ENCODE results near the gene PTAR1. TPM values are rescaled to one million over a fixed set of nuclear protein-coding genes. Genes with fewer than 3 reads are reported as not detected.
"Not testable (repeated sequence)": the region's sequence is repeated elsewhere in the genome, so short reads cannot be mapped to it uniquely, and the experiment has no call there.

Gene PTAR1
- total RNA-seq, 1 experiment from 2014 or later = 44.9 TPM

DNA sequence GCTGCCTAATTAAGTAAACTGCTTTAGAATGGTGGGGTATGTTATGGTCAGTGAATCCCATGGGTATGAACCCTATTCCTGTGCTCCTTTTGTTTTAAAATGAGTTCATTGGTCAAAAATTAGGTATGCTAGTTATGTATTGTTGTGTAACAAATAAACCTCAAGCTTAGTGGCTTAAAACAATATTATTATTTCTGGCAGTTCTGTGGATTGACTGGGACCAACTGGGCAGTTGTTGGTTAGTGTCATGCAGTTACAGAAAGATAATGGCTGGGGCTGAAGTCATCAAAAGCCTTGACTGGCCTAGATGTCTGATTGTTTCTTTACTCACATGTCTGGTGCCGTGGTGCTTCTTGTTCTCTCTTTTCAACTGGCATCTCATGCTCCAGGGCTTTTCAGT lies 8.9 kb upstream of the PTAR1 start:
- intact Hi-C loops (cut with micrococcal nuclease; ENCODE audit: unreplicated experiment) = no loop called here
- Histone ChIP-seq H3K9me2 (ENCODE audit: insufficient read depth) (no peaks in the 10 kb centered on the region), H3K4me1 (replicated peaks; ENCODE audit: insufficient read depth) (no peaks in the 10 kb centered on the region), H3K4me3 (no peak overlapping the region), H3K9me3 (ENCODE audit: insufficient read depth, low read depth) (no peaks in the 10 kb centered on the region; the same call in 1 of the 2 replicates), H3K27me3 (ENCODE audit: insufficient read depth, low read depth) (no peaks in the 10 kb centered on the region), H3K79me2 (ENCODE audit: low read depth) (no peaks in the 10 kb centered on the region), H3K4me2 (no peak overlapping the region), H3F3A (ENCODE audit: insufficient read depth, low read depth) (no peaks in the 10 kb centered on the region), H3K36me3 (ENCODE audit: low read depth) (no peaks in the 10 kb centered on the region), H2AFZ (no peak overlapping the region), H4K20me1 (ENCODE audit: insufficient read depth) (no peaks in the 10 kb centered on the region), H3K27ac (no peak overlapping the region)
- ChIA-PET POLR2A (ENCODE audit: unreplicated experiment) (interaction anchor here (0.6 kb wide), 1 partner anchor 346 kb away, joined by 10 read pairs; no protein-coding TSS in a partner anchor), CTCF (no interaction called here)
- no peak for DNase-seq
- BruUV-seq (replicated peaks) = no TSS peak
- TF ChIP-seq, protein P1, sequence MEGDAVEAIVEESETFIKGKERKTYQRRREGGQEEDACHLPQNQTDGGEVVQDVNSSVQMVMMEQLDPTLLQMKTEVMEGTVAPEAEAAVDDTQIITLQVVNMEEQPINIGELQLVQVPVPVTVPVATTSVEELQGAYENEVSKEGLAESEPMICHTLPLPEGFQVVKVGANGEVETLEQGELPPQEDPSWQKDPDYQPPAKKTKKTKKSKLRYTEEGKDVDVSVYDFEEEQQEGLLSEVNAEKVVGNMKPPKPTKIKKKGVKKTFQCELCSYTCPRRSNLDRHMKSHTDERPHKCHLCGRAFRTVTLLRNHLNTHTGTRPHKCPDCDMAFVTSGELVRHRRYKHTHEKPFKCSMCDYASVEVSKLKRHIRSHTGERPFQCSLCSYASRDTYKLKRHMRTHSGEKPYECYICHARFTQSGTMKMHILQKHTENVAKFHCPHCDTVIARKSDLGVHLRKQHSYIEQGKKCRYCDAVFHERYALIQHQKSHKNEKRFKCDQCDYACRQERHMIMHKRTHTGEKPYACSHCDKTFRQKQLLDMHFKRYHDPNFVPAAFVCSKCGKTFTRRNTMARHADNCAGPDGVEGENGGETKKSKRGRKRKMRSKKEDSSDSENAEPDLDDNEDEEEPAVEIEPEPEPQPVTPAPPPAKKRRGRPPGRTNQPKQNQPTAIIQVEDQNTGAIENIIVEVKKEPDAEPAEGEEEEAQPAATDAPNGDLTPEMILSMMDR (conservative IDR thresholded peaks at IDR 0.05) = no peak
- TF ChIP-seq EZH2 (IDR thresholded peaks at IDR 0.05; ENCODE audit: low read depth) = no peak

DNA sequence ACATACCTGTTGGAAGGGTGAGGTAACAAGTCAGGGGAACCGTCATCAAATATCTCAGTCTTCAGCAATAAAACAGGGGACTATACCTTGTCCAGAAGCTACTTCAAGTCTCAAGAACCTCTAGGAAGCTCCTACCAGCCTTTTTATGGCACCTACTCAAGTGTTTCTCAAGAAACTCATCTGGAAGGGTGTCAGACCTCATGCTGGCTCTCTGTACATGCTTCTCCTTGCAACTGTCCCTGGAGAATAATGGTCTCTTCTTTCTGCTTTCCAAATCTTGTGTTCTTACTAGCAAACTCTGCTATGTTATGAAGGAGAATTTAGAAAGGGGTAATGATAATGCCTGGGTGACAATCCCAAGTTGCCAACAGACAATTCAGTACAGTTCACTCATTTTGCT lies 8.3 kb upstream of the PTAR1 start:
- Histone ChIP-seq H3F3A (ENCODE audit: insufficient read depth, low read depth) (no peaks in the 10 kb centered on the region), H3K79me2 (ENCODE audit: low read depth) (no peaks in the 10 kb centered on the region), H4K20me1 (ENCODE audit: insufficient read depth) (no peaks in the 10 kb centered on the region), H3K27me3 (ENCODE audit: insufficient read depth, low read depth) (no peaks in the 10 kb centered on the region), H2AFZ (no peak overlapping the region), H3K4me1 (replicated peaks; ENCODE audit: insufficient read depth) (no peaks in the 10 kb centered on the region), H3K27ac (no peak overlapping the region), H3K9me2 (ENCODE audit: insufficient read depth) (no peaks in the 10 kb centered on the region), H3K4me2 (no peak overlapping the region), H3K4me3 (no peak overlapping the region), H3K36me3 (ENCODE audit: low read depth) (no peaks in the 10 kb centered on the region), H3K9me3 (ENCODE audit: insufficient read depth, low read depth) (no peaks in the 10 kb centered on the region; the same call in 1 of the 2 replicates)
- no TSS peak for BruUV-seq (replicated peaks)
- TF ChIP-seq, protein P1 (conservative IDR thresholded peaks at IDR 0.05) = no peak
- TF ChIP-seq EZH2 (IDR thresholded peaks at IDR 0.05; ENCODE audit: low read depth) = no peak
- CTCF ChIA-PET = no interaction called here
- POLR2A ChIA-PET (ENCODE audit: unreplicated experiment) = interaction anchor here (0.6 kb wide), 1 partner anchor 21 kb away, joined by 3 read pairs; no protein-coding TSS in a partner anchor
- DNase-seq = no peak
- intact Hi-C loops (cut with micrococcal nuclease; ENCODE audit: unreplicated experiment) = no loop called here

GRCh38 chr9:69763862-69764261 lies 4.1 kb upstream of the PTAR1 start:
- intact Hi-C loops (cut with micrococcal nuclease; ENCODE audit: unreplicated experiment) = loop anchor here (5.0 kb wide), 1 partner anchor 123 kb away; no protein-coding TSS in a partner anchor
- H3K4me2 ChIP-seq = not testable (repeated sequence)
- CTCF ChIA-PET = interaction anchor here (0.7 kb wide), 1 partner anchor 17 kb away, joined by 7 read pairs; no protein-coding TSS in a partner anchor

DNA sequence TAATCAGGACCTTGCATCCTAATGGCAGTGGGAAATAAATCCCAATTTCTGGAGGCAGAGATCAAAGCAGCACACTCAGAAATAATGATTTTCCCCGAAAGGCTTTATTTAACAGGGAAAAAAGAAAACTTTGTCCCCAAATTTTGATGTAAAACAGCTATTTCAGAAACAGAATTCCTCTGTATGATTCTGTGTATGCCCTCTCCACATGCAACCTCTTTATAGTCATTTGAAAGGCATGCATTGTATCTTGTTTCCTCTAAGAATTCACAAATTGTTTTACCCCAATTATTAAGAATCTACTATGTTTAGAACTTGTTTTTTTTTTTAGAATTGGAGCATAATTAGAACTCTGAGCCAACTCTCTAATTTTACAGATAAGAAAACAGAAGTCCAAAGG lies 2.7 kb upstream of the PTAR1 start:
- no peak for DNase-seq
- intact Hi-C loops (cut with micrococcal nuclease; ENCODE audit: unreplicated experiment) = loop anchor here (5.0 kb wide), 1 partner anchor 125 kb away; no protein-coding TSS in a partner anchor
- no peak overlapping the region for H3K27ac ChIP-seq
- 0 out of 2 replicates have a peak, but pooled peaks cover 2% of the 10 kb centered on the region for H3K36me3 ChIP-seq (ENCODE audit: low read depth)
- ChIA-PET POLR2A (ENCODE audit: unreplicated experiment) (no interaction called here), CTCF (no interaction called here)
- peaks cover 16% of the 10 kb centered on the region for H3K79me2 ChIP-seq (ENCODE audit: low read depth)
- TF ChIP-seq, protein P1 (conservative IDR thresholded peaks at IDR 0.05) = no peak
- TF ChIP-seq EZH2 (IDR thresholded peaks at IDR 0.05; ENCODE audit: low read depth) = no peak
- no peak overlapping the region for H3K4me2 ChIP-seq
- no peak overlapping the region for H2AFZ ChIP-seq
- H3K4me1 ChIP-seq (replicated peaks; ENCODE audit: insufficient read depth) = peaks cover 15% of the 10 kb centered on the region
- H3K27me3 ChIP-seq (ENCODE audit: insufficient read depth, low read depth) = no peaks in the 10 kb centered on the region
- no peaks in the 10 kb centered on the region for H3K9me3 ChIP-seq (ENCODE audit: insufficient read depth, low read depth)
- no peak overlapping the region for H3K4me3 ChIP-seq
- H3F3A ChIP-seq (ENCODE audit: insufficient read depth, low read depth) = no peaks in the 10 kb centered on the region
- no peaks in the 10 kb centered on the region for H4K20me1 ChIP-seq (ENCODE audit: insufficient read depth)
- no TSS peak for BruUV-seq (replicated peaks)
- H3K9me2 ChIP-seq (ENCODE audit: insufficient read depth) = no peaks in the 10 kb centered on the region

More at GRCh38 chr9:69763862-69764261, 4.1 kb upstream of the PTAR1 start:
- H3K79me2 ChIP-seq (ENCODE audit: low read depth); BruUV-seq (replicated peaks); DNase-seq; H3K9me3 ChIP-seq (ENCODE audit: insufficient read depth, low read depth); H3K4me1 ChIP-seq (replicated peaks; ENCODE audit: insufficient read depth); POLR2A ChIA-PET (ENCODE audit: unreplicated experiment); H3K27ac ChIP-seq; H3K36me3 ChIP-seq (ENCODE audit: low read depth); H4K20me1 ChIP-seq (ENCODE audit: insufficient read depth); H3K4me3 ChIP-seq; H3F3A ChIP-seq (ENCODE audit: insufficient read depth, low read depth); H3K9me2 ChIP-seq (ENCODE audit: insufficient read depth); H3K27me3 ChIP-seq (ENCODE audit: insufficient read depth, low read depth); H2AFZ ChIP-seq: not testable (repeated sequence)

All from PC-9 (cell line).